ENCODE data around the gene ADGRB2.

Gene ADGRB2, protein sequence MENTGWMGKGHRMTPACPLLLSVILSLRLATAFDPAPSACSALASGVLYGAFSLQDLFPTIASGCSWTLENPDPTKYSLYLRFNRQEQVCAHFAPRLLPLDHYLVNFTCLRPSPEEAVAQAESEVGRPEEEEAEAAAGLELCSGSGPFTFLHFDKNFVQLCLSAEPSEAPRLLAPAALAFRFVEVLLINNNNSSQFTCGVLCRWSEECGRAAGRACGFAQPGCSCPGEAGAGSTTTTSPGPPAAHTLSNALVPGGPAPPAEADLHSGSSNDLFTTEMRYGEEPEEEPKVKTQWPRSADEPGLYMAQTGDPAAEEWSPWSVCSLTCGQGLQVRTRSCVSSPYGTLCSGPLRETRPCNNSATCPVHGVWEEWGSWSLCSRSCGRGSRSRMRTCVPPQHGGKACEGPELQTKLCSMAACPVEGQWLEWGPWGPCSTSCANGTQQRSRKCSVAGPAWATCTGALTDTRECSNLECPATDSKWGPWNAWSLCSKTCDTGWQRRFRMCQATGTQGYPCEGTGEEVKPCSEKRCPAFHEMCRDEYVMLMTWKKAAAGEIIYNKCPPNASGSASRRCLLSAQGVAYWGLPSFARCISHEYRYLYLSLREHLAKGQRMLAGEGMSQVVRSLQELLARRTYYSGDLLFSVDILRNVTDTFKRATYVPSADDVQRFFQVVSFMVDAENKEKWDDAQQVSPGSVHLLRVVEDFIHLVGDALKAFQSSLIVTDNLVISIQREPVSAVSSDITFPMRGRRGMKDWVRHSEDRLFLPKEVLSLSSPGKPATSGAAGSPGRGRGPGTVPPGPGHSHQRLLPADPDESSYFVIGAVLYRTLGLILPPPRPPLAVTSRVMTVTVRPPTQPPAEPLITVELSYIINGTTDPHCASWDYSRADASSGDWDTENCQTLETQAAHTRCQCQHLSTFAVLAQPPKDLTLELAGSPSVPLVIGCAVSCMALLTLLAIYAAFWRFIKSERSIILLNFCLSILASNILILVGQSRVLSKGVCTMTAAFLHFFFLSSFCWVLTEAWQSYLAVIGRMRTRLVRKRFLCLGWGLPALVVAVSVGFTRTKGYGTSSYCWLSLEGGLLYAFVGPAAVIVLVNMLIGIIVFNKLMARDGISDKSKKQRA (N-terminal part only)

DNA sequence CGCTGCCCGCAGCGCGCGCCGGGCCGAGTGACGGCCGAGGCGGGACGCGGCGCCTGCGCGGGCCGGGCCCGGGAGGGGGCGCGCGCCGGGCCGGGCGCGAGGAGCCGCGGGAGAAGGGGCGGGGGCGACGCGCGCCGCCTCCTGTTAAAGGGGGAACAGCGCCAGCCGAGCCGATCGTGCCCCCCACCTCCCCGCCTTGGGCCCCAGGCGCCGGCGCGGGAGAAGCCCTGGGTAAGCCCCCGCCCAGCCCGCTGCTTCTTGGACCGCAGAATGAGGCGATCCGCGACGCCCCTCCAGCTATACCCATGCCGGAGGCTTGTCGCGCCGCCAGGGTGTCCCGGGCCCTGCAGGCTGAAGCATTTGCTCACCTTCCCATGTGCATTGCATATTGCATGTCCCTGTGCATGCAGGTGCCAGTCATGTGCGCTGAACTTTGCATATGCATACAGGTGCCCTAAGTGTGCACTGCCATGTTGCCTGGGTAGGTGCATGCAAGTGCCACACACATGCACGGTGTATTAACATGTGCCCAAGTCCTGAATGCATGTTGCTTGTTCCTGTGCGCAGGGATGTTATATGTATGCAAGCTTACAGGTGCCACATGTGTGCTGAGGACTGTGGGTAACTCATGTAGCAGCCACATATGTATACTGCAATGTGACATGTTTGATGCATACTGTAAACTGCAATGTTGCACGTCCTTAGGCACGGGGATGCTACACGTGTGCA, at the start of gene ADGRB2:
TSS of gene ADGRB2 (minus strand) at position 29 of the 729 bp plus-strand sequence. CDS start 7,119 bp downstream, outside the sequence.
- peak; percentile 38 to 74 (median 63) for DNase-seq

GRCh38 chr1:31812158-31812829, 48.2 kb upstream of the ADGRB2 start:
- DNase-seq, result no peak

DNA sequence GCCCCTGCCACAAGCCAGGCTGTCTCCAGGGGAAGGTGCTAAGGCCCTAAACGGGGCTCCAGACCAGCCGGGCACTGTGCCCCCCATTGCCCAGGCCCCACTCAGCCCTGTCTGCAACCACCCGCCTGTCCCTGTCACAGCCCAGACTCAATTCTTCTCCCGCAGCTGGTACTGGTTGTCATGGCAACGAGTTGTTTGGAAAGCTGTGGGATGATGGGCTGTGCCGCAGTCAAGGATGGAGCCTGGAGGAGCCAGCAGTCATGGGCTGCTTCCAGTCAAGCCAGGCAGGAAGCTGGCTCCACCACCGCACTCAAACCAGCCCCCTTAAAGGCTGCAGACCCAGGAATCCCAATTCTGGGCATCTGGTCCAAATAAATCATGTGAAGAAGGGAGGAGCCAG, 47.5 kb upstream of the ADGRB2 start:
- peak; percentile 64 to 94 (median 77) for DNase-seq

DNA sequence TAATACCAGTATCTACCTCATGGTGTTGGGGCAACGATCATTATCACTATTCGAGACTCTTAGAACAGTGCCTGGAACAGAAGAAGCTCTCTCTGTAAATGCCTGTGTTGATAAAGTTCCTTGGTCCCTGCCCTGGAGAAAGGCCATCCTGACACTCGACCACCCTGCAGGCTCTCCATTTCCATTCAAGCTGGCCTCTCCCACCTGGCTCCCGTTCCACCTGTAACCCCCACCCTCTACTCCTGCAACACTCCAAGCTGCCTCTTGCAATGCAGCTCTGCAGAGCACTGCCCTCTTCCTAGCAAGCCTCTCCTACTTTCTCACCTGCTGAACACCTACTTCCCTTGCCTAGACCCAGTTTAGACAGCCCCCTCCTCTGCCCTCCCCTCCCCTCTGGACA, 45.6 kb upstream of the ADGRB2 start:
- no peak for DNase-seq

DNA sequence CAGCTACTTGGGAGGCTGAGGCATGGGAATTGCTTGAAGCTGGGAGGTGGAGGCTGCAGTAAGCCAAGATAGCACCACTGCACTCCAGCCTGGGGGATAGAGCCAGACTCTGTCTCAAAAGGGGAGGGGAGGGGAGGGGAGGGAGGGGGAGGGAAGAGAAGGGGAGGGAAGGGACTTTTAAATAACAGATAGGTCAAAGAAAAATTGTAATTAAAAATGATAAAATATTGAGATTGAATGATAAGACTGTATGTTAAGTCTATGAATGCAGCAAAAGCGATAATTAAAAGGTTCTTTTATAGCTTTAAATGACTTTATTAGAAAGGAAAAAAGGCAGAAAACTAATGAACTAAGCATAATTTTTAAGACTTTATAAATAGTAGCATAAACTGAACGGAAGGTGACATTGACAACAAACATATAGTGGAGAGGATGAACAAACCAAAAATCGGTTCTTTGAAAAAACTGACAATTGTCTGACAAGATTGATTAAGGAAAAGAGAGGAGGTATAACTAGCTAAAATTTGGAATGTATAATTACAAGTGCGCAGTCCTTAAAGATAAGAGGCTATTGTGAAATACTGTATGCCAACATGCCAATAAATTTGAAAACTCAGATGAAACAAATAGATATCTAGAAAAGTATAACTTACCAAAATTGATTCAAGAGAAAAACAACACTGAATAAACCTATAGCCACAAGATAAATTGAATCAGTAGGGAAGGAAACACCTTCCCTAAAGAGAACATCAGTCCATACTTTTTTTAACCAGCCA, 43.3 kb upstream of the ADGRB2 start:
- no peak for DNase-seq

DNA sequence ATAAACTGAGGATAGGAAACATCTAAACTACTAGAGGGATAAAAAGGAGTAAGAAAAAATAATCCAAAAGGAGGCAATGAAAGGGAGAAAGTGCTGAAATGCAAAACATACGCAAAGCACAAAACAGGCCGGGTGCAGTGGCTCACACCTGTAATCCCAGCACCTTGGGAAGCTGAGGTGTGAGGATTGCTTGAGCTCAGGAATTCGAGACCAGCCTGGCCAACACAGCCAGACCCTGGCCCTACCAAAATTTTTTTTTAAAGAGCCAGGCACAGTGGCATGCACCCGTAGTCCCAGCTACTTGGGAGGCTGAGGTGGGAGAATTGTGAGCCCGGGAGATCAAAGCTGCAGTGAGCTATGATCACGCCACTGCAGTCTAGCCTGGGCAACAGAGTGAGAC, 41.2 kb upstream of the ADGRB2 start:
- DNase-seq, result no peak

DNA sequence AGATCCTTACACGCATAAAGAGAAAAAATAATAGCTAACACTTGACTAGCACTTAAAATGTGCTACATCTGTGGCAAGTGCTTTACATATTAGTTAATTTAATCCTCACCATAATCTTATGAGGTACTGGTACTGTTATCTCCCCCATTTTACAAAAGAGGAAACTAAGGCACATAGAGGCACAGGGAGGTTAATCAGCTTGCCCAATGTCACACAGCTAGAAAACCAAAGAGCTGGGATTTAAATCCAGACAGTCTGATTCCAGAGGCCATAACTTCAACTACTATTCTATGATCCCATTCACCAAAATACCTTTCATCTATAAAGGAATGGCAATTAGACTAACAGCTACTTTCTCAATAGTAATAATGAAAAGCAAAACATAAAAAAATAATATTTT, 40.0 kb upstream of the ADGRB2 start:
- DNase-seq, result no peak

DNA sequence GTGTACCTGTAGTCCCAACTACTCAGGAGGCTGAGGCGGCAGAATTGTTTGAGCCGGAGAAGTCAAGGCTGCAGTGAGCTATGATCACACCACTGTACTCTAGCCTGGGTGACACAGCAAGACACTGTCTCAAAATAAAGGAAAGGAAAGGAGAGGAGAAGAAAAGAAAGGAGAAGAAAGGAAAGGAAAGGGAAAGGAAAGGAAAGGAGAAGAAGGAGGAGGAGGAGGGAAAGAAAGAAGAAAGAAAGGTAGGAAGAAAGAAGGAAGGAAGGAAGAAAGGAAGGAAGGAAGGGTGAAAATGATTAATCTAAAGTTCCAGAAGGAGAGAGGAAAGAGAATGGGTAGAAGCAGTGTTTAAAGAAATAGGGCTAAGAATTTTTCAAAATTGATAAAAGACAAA, 39.5 kb upstream of the ADGRB2 start:
- no peak for DNase-seq

DNA sequence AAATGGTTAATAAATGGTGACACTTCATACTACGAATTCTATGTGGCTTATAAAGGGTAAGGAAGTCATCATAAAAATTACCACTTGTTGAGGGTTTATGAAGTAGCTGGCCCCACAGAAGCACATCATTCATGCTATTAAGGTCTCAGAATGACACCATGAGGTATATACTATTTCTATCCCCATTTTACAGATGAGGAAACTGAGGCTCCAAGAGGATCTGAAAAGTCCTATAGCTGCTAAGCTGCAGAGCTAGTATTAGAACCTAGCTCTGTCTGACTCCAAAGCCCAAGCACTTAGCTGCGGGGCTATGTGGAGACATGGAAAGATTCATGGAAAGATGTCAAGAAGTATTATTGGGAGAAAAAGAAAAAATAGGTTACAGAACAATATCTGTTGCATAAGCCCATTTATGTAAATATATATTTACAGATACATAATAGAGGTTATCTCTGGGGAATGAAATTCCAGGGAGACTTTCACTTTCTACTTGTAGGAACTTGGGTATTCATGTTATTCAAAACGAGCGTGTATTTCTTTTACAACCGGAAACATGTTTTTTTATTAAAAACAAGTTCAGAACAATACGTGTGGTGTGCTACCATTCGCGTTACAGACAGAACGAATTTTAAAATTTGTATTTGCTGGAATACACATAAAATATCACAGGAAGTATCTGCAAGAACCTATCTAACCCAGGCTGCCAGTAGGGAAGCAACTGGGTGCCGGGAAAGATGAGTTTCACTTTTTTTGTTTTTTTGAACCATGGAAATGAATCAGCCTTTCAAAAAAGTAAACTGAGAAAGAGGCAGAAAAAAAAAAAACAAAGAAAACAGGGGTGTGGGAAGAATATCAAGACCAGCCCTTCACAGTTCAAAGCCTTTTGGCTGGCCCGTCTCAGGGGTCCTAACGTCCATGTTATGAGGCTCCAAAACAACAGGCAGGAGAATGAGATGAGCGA, 38.3 kb upstream of the ADGRB2 start:
- DNase-seq, result no peak

- DNase-seq, result no peak
Observed at GRCh38 chr1:31801458-31801857, 37.3 kb upstream of the ADGRB2 start.

DNA sequence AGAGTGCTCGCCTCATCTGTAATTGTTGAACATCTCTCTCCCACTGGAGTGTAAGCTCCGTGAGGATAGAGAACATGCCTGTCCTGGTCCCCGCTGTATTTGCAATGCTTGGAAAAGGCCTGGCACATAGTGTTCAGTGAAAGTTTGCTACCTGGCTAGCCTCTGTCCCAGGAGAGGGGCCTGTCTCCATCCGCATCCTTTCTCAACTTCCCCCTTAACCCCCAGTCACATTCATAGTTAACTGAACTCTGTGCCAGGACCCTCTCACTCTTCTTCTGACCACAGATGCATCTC, 36.5 kb upstream of the ADGRB2 start:
- no peak for DNase-seq

GRCh38 chr1:31799895-31800673, 35.9 kb upstream of the ADGRB2 start:
- no peak for DNase-seq

GRCh38 chr1:31799196-31799894, 35.2 kb upstream of the ADGRB2 start:
- DNase-seq, result no peak

GRCh38 chr1:31798433-31799195, 34.5 kb upstream of the ADGRB2 start:
- no peak for DNase-seq

GRCh38 chr1:31798086-31798432, 33.9 kb upstream of the ADGRB2 start:
- no peak for DNase-seq

DNA sequence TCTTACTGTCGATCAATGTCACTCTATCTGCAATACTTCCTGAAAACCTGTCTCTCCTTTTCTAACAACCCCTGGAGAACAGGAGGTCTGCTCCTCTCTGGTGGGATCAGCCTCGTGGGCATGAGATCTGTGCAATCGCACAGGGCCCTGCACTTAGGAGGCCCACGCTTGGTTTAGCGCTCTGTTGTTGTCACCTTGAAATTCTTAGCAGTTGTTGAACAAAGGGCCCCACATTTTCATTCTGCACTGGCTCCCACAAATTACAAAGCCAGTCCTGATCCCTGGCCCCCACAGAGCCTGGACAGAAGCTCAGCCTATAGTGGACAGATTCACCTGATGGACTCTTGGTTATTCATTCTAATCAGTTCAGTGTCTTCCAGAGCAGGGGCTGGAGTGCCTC, 33.1 kb upstream of the ADGRB2 start:
- DNase-seq, result no peak

DNA sequence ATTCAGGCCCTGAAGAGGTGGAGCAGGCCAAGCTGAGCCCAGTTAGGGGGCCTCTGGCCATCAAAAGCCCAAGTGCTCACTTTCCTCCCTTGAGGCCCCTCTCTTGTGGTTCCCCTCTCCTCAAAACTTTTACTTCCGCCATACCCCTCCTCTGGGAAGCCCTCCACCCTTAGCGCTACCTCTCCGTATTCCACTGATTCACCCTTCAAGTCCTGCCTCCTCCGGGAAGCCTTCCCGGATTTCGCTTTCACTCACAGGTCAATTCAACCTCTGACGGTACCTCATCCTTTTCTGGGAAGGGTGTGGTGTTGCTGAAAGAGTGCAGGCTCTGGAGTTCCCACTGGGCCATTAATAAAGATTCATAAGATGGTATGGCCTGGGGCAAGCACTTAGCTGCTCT, 32.6 kb upstream of the ADGRB2 start:
- no peak for DNase-seq
